H4 (cell line): ENCODE results near the gene SENP1. TPM values are rescaled to one million over a fixed set of nuclear protein-coding genes. Genes with fewer than 3 reads are reported as not detected.

ENCODE experiments used
- DNase-seq: peaks from one replicate; pipeline ENCODE4 v3.0.0-alpha.2; 2015; ENCODE audit warnings: low spot score
- total RNA-seq: library from RNA; depleted of rRNA; stranded (reverse); fragments of >200 nt; shearing (Covaris generic); gene quantifications from 2 replicates; pipeline ENCODE4 v1.2.3, GENCODE V29; 2014

The SENP1 gene
- total RNA-seq, 1 experiment from 2014 or later = 35.8 TPM

DNA sequence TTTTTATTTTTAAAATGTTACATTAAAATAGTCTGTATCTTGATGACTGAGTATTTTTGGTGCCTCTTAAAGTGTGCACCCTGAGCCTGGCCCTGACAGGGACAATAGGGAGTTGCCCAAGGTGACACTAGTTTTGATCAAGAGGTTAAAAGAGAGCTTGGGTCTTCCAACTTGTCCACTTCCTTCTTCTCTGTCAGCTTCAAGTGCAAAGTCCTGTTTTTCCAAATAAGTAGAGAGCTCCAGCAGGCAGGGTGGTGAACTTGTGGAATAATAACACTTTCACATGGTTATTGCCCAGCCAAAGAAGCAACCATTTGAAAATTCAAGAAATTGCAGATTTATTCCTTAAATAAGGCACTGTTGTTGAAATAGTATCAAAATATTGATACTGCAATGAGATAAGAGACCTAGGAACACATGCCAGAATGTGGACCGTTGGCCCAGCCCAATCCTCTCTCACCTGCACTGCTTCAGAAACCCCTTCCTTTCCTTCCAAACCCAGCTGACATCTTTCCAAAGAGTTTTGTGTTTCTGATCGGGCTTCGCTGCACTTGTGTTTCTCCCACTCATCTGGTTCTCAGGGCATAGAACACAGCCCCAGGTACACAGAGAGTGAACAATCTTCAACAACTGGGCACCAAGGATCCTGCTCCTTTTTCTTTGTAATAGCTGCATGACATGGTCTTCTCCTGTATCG lies 87.8 kb downstream of the SENP1 start:
- DNase-seq = no peak

DNA sequence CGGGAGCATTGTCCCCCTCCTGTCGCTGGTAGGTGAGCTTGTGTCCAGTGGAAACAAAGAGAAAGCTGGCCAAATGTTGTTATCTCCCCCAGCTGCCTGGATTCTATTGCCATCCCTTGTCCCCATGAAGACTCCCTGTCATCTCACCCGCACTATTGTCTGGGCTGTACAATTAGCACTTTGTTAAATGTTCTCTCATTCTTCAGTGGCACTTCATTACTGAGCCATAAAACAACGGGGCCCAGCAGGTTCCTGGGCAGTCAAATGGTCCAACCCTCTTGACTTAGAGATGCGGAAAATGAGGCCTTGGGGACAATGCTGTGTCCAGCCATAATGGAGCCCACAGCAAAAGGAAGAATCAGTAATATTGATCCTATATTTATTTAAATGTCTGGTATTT lies 88.4 kb downstream of the SENP1 start:
- DNase-seq = no peak

DNA sequence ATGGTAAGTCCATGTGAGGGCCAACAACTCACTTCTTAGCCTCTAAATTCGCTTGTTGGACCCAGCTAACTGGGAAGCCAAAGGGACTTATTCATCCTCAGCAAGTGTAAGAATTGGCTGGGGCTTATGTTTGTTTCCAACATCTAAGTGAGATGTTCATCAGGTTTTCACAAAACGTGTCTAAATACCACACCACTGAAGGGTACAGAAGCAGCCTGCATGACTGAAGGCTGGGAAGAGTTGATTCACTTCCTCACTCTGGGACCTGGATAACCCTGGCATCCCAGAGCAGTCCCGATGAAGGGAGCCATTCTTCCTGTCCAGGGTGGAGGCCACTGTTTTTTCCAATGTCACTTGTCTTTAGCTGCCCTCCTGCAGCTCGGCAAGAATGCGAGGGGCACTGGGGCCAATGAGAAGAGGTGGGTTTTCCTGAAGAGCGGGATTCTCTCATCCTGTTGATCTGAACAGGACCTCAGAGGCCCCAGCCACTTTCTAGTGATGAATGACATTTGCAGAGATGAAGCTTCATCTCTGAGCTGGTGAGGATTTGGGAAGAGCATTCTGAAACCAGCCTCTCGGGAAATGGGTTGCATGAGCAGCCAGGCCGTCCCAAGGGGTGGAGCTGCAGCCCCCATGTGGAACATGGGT lies 89.4 kb downstream of the SENP1 start:
- no peak for DNase-seq

- peak; percentile 59 for DNase-seq
Observed at GRCh38 chr12:48015954-48016353, 89.9 kb downstream of the SENP1 start.

- no peak for DNase-seq
Observed at GRCh38 chr12:48015129-48015528, 90.8 kb downstream of the SENP1 start.

DNA sequence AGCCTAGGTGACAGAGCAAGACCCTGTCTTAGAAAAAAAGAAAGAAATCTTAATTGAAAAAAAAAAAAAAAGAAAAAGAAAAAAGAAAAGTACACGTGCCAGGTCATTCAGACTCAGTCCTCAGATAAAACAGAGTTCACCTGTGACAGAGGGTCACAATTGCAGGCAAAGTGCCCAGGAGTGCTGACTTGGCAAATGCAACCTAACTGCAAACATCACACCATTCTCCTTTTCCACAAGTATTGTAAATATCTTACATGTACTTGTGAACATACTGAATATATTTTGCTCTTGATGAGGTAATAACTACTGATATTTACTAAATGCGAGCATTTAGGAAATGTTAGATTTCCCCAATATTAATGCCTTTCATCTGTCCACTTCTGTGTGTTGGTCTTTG lies 92.6 kb downstream of the SENP1 start:
- no peak for DNase-seq

DNA sequence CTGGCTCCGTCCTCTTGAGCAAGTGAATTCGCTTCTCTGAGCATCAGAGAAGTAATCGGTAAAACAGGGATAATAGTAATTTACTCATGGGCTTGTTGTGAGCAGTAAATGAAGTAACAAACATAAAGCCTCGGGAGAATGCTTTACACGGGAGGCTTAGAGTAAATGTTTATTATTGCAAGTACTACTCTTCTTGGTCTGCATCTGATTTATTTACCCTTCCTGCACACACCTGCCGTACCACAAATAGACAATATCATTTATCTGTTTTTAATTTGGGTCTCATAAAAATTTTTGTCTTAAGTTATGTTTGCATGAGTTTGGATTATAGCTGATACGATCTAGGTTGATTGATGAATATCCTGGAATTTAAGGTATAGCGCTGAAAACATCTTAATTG lies 93.8 kb downstream of the SENP1 start:
- DNase-seq = no peak

DNA sequence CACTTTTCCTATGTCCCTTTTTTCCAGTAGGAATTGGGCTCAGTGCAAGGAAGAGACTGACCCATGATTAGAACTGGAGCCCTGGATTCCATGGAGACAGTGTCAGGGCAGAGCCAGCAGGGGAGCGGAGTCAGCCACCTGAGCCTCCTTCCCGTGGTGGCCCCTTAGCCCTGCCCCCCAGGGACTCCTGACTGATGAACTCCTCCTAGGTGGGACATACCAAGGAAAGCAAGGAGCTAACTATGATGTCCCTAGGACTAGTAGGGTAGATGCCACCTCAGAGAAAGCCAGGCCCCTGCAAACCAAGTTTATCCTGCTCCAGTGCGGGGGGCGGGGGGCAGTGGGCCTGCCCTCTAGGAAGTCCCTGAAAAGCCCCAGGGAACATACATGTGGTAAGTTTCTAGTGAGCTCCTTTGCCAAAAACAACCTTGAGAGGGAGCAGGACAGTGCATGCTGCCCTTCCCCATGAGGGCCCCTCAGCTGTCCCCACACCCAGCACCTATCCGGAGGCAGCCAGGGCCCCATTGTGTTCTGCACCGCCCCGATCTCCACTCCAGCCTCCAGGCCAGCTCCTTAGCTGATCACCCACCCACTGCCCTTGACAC lies 95.4 kb downstream of the SENP1 start:
- DNase-seq = no peak

- DNase-seq = no peak
Observed at GRCh38 chr12:48009471-48009870, 96.4 kb downstream of the SENP1 start.

- DNase-seq = no peak
Observed at GRCh38 chr12:48008950-48009349, 96.9 kb downstream of the SENP1 start.

DNA sequence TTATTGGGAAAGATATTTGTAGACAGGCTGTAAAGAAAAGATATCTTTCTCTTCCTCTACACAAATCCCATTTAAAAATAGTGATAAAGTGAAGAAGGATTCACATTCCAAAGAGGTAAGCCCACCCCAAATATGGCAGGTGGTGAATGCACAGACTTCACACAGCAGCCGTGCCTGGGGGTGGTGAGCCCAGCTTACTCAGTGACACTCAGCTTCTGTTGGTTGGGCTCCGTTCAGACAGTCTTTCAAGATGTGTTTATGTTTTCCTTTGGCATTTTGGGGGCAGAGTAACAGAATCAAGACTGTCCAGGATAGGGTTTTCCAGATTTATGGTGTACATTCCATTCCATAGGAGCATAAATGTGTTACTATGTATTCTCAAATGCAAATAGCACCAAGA lies 97.5 kb downstream of the SENP1 start:
- no peak for DNase-seq

- DNase-seq = no peak
Observed at GRCh38 chr12:48007206-48007605, 98.7 kb downstream of the SENP1 start.

DNA sequence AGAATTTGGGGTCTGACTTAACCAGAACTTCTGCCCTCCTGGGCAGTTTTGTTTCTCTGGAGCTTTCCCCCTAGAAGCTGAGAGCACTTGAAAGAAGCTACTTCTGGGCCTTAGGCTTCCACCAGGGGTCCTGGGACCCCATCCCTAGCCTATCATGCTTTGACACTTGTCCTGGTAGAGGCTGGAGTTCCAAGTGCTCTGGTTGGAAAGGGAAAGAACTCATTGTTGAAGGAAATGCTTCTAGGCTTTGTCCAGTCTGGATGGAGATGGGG lies 100.2 kb downstream of the SENP1 start:
- DNase-seq = no peak

DNA sequence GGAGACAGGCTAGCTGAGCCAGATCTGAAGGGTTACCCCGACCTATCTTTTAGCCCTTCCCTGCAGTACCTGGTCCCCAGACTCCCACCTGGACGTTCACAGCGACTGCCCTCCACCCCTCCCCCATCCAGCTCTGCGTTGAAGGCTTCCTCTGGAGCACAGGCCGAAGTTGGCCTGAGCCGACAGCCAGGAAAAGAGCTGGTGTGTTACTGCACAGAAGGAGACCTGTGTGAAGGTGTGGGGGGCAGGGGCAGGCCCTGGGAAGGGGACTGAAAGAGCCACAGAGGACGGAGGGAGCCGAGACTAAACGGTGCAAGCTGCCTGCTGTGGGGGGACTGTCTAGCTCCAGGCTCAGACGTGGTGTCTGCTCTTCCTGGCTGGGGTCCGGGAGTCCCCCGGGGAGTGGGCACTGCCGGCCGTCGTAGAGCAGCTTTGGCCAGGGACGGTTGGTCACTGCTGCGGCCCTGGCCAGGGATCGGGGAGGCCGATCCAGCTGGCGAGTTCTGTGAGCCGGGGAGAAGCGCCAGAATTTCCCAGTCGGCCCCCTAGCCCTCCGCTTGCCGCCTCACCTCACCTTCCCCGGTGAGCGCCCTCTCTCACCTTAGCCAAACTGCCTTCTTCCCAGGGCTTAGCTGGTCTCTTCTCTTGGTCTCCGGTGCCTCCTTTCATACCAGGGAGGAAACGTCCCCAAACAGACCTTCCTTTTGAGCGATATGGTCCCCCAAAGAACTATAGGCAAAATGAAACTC lies 100.7 kb downstream of the SENP1 start:
- DNase-seq = no peak

GRCh38 chr12:48004053-48004941 lies 101.6 kb downstream of the SENP1 start, which contains the start of gene COL2A1:
Gene COL2A1 (minus strand): TSS chr12:48004476. CDS start chr12:48004321, 155 bp downstream.
- DNase-seq = no peak

- no peak for DNase-seq
Observed at GRCh38 chr12:48003226-48004052, 102.4 kb downstream of the SENP1 start.

GRCh38 chr12:48002773-48003218 lies 103.1 kb downstream of the SENP1 start:
- no peak for DNase-seq

DNA sequence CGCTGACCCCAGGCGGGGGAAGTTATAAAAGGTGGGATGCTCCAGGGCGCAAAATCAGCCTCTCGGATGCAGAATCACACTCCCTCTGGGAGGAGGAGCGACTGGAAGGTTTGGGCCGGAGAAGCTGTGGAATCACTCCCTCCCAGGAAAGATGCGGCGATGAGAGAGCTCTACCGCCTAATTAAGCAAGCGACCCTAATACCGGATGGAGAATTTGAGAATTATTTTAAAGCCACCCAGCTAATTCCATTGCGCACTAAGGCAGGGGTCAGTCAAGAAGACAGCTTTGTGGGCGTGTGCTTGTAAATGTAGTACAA lies 103.5 kb downstream of the SENP1 start:
- DNase-seq = no peak

DNA sequence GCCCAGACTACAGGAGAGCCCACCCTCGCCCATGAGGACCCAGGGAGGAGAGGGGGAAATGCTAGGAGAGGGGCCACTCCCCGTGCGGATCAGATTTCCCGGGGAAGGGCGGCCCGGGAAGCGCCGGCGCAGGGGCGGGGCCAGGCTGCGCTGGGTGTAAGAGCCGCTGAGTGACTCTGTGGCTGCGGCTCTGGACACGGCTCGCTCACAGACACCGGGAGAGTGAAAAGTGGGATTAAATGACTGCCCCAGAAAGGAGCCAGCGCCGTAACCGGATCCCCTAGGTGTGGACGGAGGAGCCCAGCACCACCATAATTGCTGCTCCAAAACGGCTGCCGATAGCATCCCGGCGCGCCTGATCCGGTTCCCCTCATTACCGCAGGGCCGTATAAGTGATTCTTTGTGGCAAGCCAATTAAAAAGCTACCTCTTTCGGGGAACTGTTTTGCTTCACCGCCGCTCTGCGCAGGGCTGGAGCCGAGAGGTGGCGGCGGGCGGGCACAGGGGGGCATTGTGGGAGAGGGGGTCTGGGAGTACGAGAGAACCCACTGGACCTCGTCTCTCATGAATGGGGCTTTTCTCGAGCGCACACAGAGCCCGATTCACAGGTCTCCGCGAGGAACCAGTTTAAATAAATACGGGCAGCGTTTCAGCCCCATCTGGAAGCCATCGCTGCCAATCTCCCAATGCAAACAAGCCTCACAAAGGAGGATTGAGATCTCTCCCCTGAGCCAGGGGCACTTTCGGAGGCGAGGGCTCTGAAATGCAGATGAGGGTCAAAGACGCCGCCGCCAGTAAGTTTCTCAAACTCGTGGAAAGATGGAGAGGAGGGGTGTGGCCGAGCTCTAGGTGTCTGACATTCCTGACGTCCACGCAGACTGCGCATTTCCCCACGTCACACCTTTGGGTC lies 104.1 kb downstream of the SENP1 start:
- DNase-seq = no peak
